IMR-90 (cell line): ENCODE data around the gene ERH. TPM values are rescaled to one million over a fixed set of nuclear protein-coding genes. Genes with fewer than 3 reads are reported as not detected.

Experiments
- ATAC-seq: fragments of 200-7000 bp; cut with Tn5 transposase; 2 replicates; pipeline ENCODE4 v1.9.1; 2020; ENCODE audit warnings: low read depth, mild to moderate bottlenecking, moderate library complexity
- BruUV-seq: library from RNA; stranded (reverse); fragments of 400-500 nt; replicated peaks from 2 replicates; lab custom pipeline; 2021; lab: Mats Ljungman, UMichigan
- CTCF ChIA-PET: fragments of 300-600 bp; formaldehyde crosslinking; extraction: SDS; loops from one replicate; lab custom pipeline; 2021; ENCODE audit warnings: antibody characterized with exemption; lab: Yijun Ruan, JAX
- POLR2A ChIA-PET: fragments of 300-600 bp; sonication (Branson Sonifier 250); formaldehyde crosslinking; loops from one replicate; lab custom pipeline; 2022; ENCODE audit warnings: antibody characterized with exemption; ENCODE audit not compliant: unreplicated experiment; lab: Charles Lee
- DNase-seq: peaks from one replicate; pipeline ENCODE4 v3.0.0; 2013
- H2AFZ ChIP-seq: replicated peaks from 2 replicates; pipeline ENCODE3; 2013; ENCODE audit warnings: low read length, mild to moderate bottlenecking; ENCODE audit not compliant: poor library complexity
- H2AK5ac ChIP-seq: 2 replicates; pipeline ENCODE4 v1.6.1; 2013; ENCODE audit warnings: low read depth, low read length, inconsistent platforms
- H2AK9ac ChIP-seq: replicated peaks from 2 replicates; pipeline ENCODE3; 2013; ENCODE audit warnings: mild to moderate bottlenecking, low read depth, low read length, moderate library complexity; ENCODE audit not compliant: poor library complexity
- H2BK120ac ChIP-seq: 2 replicates; pipeline ENCODE4 v1.6.1; 2013; ENCODE audit warnings: low read depth, low read length, inconsistent platforms
- H2BK15ac ChIP-seq: 3 replicates; pipeline ENCODE4 v1.6.1; 2013; ENCODE audit warnings: low read depth, low read length, inconsistent platforms
- H2BK20ac ChIP-seq: 2 replicates; pipeline ENCODE4 v1.6.1; 2013; ENCODE audit warnings: low read depth, mild to moderate bottlenecking, inconsistent platforms, low read length, moderate library complexity
- H2BK5ac ChIP-seq: 2 replicates; pipeline ENCODE4 v1.6.1; 2013; ENCODE audit warnings: mild to moderate bottlenecking, low read depth, low read length, inconsistent platforms; ENCODE audit not compliant: poor library complexity, severe bottlenecking
- H3K14ac ChIP-seq: replicated peaks from 2 replicates; pipeline ENCODE4 v1.6.1; 2013; ENCODE audit warnings: low read depth, low read length, inconsistent platforms
- H3K18ac ChIP-seq: 2 replicates; pipeline ENCODE4 v1.6.1; 2013; ENCODE audit warnings: low read depth, low read length, control low read depth
- H3K23ac ChIP-seq: 2 replicates; pipeline ENCODE4 v1.6.1; 2013; ENCODE audit warnings: low read depth, low read length, inconsistent platforms
- H3K27ac ChIP-seq: 2 replicates; pipeline ENCODE4 v1.5.1; 2013; ENCODE audit warnings: mild to moderate bottlenecking, control low read depth, low read length; ENCODE audit not compliant: insufficient read depth
- H3K27me3 ChIP-seq: 2 replicates; pipeline ENCODE4 v1.6.1; 2013; ENCODE audit warnings: low read length; ENCODE audit not compliant: control insufficient read depth, insufficient read depth
- H3K36me3 ChIP-seq: 2 replicates; pipeline ENCODE4 v1.6.1; 2013; ENCODE audit warnings: low read length, mixed read lengths; ENCODE audit not compliant: control insufficient read depth, insufficient read depth
- H3K4ac ChIP-seq: 2 replicates; pipeline ENCODE4 v1.6.1; 2013; ENCODE audit warnings: low read depth, low read length, inconsistent platforms
- H3K4me1 ChIP-seq: 2 replicates; pipeline ENCODE4 v1.6.1; 2013; ENCODE audit warnings: low read length, mixed read lengths; ENCODE audit not compliant: control insufficient read depth, insufficient read depth
- H3K4me2 ChIP-seq: 2 replicates; pipeline ENCODE4 v1.6.1; 2013; ENCODE audit warnings: low read depth, mild to moderate bottlenecking, control low read depth, low read length, moderate library complexity
- H3K4me3 ChIP-seq: 2 replicates; pipeline ENCODE4 v1.5.1; 2013; ENCODE audit warnings: low read depth, mild to moderate bottlenecking, control low read depth, low read length, moderate library complexity; ENCODE audit not compliant: insufficient read depth
- H3K56ac ChIP-seq: 2 replicates; pipeline ENCODE4 v1.6.1; 2013; ENCODE audit warnings: low read length, inconsistent platforms; ENCODE audit not compliant: insufficient read depth; ENCODE audit errors: extremely low read depth
- H3K79me1 ChIP-seq, 2 experiments: 2 replicates each; pipeline ENCODE4 v1.6.1; 2013; ENCODE audit warnings: low read length in 2 of 2, inconsistent platforms in 1 of 2, low read depth in 1 of 2
- H3K9ac ChIP-seq: 2 replicates; pipeline ENCODE4 v1.6.1; 2013; ENCODE audit warnings: low read depth, low read length, control low read depth
- H3K9me1 ChIP-seq: 2 replicates; pipeline ENCODE4 v1.6.1; 2013; ENCODE audit warnings: low read length, inconsistent platforms; ENCODE audit not compliant: insufficient read depth
- H3K9me3 ChIP-seq: 2 replicates; pipeline ENCODE4 v1.6.1; 2013; ENCODE audit warnings: low read length; ENCODE audit not compliant: control insufficient read depth, insufficient read depth
- H4K20me1 ChIP-seq: 2 replicates; pipeline ENCODE4 v1.6.1; 2013; ENCODE audit warnings: low read length, inconsistent platforms; ENCODE audit not compliant: insufficient read depth
- H4K5ac ChIP-seq: 2 replicates; pipeline ENCODE4 v1.6.1; 2013; ENCODE audit warnings: mild to moderate bottlenecking, low read depth, low read length, control low read depth
- H4K8ac ChIP-seq, 2 experiments: 2 replicates each; pipeline ENCODE4 v1.6.1; 2013; ENCODE audit warnings: low read depth in 2 of 2, low read length in 2 of 2, control low read depth in 1 of 2, inconsistent platforms in 1 of 2
- H4K91ac ChIP-seq: 2 replicates; pipeline ENCODE4 v1.6.1; 2013; ENCODE audit warnings: low read depth, low read length, inconsistent platforms; ENCODE audit not compliant: insufficient read depth
- BHLHE40 ChIP-seq: fragments of 150-350 bp; IDR thresholded peaks from 2 replicates; pipeline ENCODE4 v1.6.1; 2016; ENCODE audit warnings: mild to moderate bottlenecking, low read depth, low read length
- CEBPB ChIP-seq: IDR thresholded peaks from 2 replicates; pipeline ENCODE4 v1.6.1; 2012; ENCODE audit warnings: low read depth, low read length, improper control_type of control experiment
- CHD1 ChIP-seq: IDR thresholded peaks from 2 replicates; pipeline ENCODE4 v1.6.1; 2012; ENCODE audit warnings: low read depth, low read length, improper control_type of control experiment
- FOS ChIP-seq: fragments of 150-350 bp; IDR thresholded peaks from 2 replicates; pipeline ENCODE4 v1.6.1; 2016; ENCODE audit warnings: low read depth, low read length
- MAFK ChIP-seq: IDR thresholded peaks from 2 replicates; pipeline ENCODE4 v1.6.1; 2012; ENCODE audit warnings: low read depth, low read length, improper control_type of control experiment
- MAZ ChIP-seq: IDR thresholded peaks from 2 replicates; pipeline ENCODE4 v1.6.1; 2012; ENCODE audit warnings: low read depth, mild to moderate bottlenecking, low read length, improper control_type of control experiment, moderate library complexity, borderline replicate concordance
- MXI1 ChIP-seq: IDR thresholded peaks from 2 replicates; pipeline ENCODE4 v1.6.1; 2012; ENCODE audit warnings: low read depth, mild to moderate bottlenecking, low read length, moderate library complexity, borderline replicate concordance
- RAD21 ChIP-seq: IDR thresholded peaks from 2 replicates; pipeline ENCODE4 v1.6.1; 2012; ENCODE audit warnings: low read length, improper control_type of control experiment
- RCOR1 ChIP-seq: IDR thresholded peaks from 2 replicates; pipeline ENCODE4 v1.6.1; 2012; ENCODE audit warnings: mild to moderate bottlenecking, low read length, improper control_type of control experiment; ENCODE audit not compliant: insufficient replicate concordance
- RFX5 ChIP-seq: IDR thresholded peaks from 2 replicates; pipeline ENCODE4 v1.8.0; 2012; ENCODE audit warnings: low read depth, mild to moderate bottlenecking, low read length, moderate library complexity
- SMC3 ChIP-seq: fragments of 150-350 bp; IDR thresholded peaks from 2 replicates; pipeline ENCODE4 v1.6.1; 2016; ENCODE audit warnings: low read depth, mild to moderate bottlenecking, antibody characterized with exemption, low read length, moderate library complexity
- WGBS, 2 experiments: methylation state at CpG; one replicate each; pipeline versions ENCODE4 v1.1.5 to v1.1.7; 2013; ENCODE audit warnings: missing lambda C conversion rate in 2 of 2; ENCODE audit not compliant: insufficient read length in 1 of 2; ENCODE audit errors: extremely low coverage in 2 of 2; 5-methylcytosine and 5-hydroxymethylcytosine counted together
- dilution Hi-C: fragments of 300-500 bp; cut with HindIII; formaldehyde crosslinking; loops from one replicate; pipeline ENCODE4 v1.14.3; 2018; ENCODE audit warnings: low sequenced_read_pairs; ENCODE audit not compliant: unreplicated experiment
- in situ Hi-C: fragments of 300-500 bp; cut with MboI; formaldehyde crosslinking; loops from 3 replicates; pipeline ENCODE4 v1.14.3; 2019; ENCODE audit warnings: low sequenced_read_pairs, inconsistent platforms, mixed read lengths
- intact Hi-C: fragments of 100-400 bp; cut with micrococcal nuclease; formaldehyde crosslinking; loops from 2 replicates; pipeline ENCODE4 v1.10.0; 2022
- polyA plus RNA-seq, 3 experiments: library from polyadenylated mRNA; depleted of rRNA; stranded (reverse); fragments of >200 nt; gene quantifications; 2 replicates each; pipeline ENCODE4 v1.2.3, GENCODE V29; 2012; ENCODE audit warnings: low replicate concordance in 1 of 3
- total RNA-seq: library from RNA; depleted of rRNA; stranded (reverse); fragments of >200 nt; gene quantifications from 2 replicates; pipeline ENCODE4 v1.2.3, GENCODE V29; 2012

ERH gene
- total and polyA plus RNA-seq, 2 of the 4 experiments (the other 2 are of a cell fraction), result 64.2 to 150 TPM

GRCh38 chr14:69428289-69428998, 30.3 kb upstream of the ERH start:
- no peak overlapping the region for H2AK5ac ChIP-seq
- H3K4me2 ChIP-seq, result no peak overlapping the region
- no peak overlapping the region for H2BK20ac ChIP-seq
- ChIA-PET POLR2A (no interaction called here), CTCF (interaction anchor here (0.6 kb wide), 1 partner anchor 186 kb away, joined by 4 read pairs; no protein-coding TSS in a partner anchor)
- no peak overlapping the region for H2BK15ac ChIP-seq
- H3K9ac ChIP-seq, result no peak overlapping the region
- DNase-seq (no peak), ATAC-seq (no peak)
- H3K14ac ChIP-seq, result no peak overlapping the region
- no peak overlapping the region for H4K5ac ChIP-seq
- H2BK5ac ChIP-seq, result no peak overlapping the region
- BruUV-seq, result no TSS peak
- no peaks in the 10 kb centered on the region for H3K27me3 ChIP-seq
- dilution Hi-C loops (no loop called here), in situ Hi-C loops (no loop called here), intact Hi-C loops (no loop called here)
- WGBS, 2 experiments, result 90% methylated on average over 2 of the region's 6 CpGs; no CpG with 5 or more reads in 1 of the 2 experiments
- H3K18ac ChIP-seq, result no peak overlapping the region
- H4K20me1 ChIP-seq, result peaks cover 22% of the 10 kb centered on the region
- H2AFZ ChIP-seq, result no peak overlapping the region
- H3K56ac ChIP-seq, result no peak overlapping the region
- no peak overlapping the region for H3K4me3 ChIP-seq
- H3K23ac ChIP-seq, result no peak overlapping the region
- no peak overlapping the region for H4K91ac ChIP-seq
- peaks cover 6% of the 10 kb centered on the region; the same call in 1 of the 2 replicates for H3K9me1 ChIP-seq
- no peak overlapping the region for H2BK120ac ChIP-seq
- H3K27ac ChIP-seq, result no peak overlapping the region
- peaks cover 12% of the 10 kb centered on the region for H3K36me3 ChIP-seq
- H3K9me3 ChIP-seq, result no peaks in the 10 kb centered on the region
- TF ChIP-seq FOS (no peak), RCOR1 (no peak), SMC3 (no peak), MXI1 (no peak), BHLHE40 (no peak), MAFK (no peak), RAD21 (no peak), CEBPB (no peak), MAZ (no peak), CHD1 (no peak), RFX5 (no peak)
- no peak overlapping the region for H4K8ac ChIP-seq
- H2AK9ac ChIP-seq, result no peak overlapping the region
- H3K4me1 ChIP-seq, result peaks cover 5% of the 10 kb centered on the region; the same call in 1 of the 2 replicates
- H3K79me1 ChIP-seq, result peaks cover 16 to 44% of the 10 kb centered on the region in 2 experiments
- H3K4ac ChIP-seq, result no peak overlapping the region
